IPS-11a (cell line): ENCODE measurements around the gene SRC.

Experiments used
- H3K4me3 ChIP-seq: one replicate; pipeline ENCODE4 v1.5.1; 2013; ENCODE audit warnings: low read depth, low read length, control low read depth

Gene SRC

GRCh38 chr20:37380864-37381579, 35.1 kb downstream of the SRC start:
- no peak overlapping the region for H3K4me3 ChIP-seq

GRCh38 chr20:37381621-37382471, 35.9 kb downstream of the SRC start:
- no peak overlapping the region for H3K4me3 ChIP-seq

GRCh38 chr20:37382482-37383120, 36.7 kb downstream of the SRC start:
- no peak overlapping the region for H3K4me3 ChIP-seq

- no peak overlapping the region for H3K4me3 ChIP-seq
Observed at GRCh38 chr20:37383229-37383989, 37.5 kb downstream of the SRC start.

GRCh38 chr20:37384683-37385174, 38.8 kb downstream of the SRC start:
- no peak overlapping the region for H3K4me3 ChIP-seq

GRCh38 chr20:37385176-37385575, 39.2 kb downstream of the SRC start:
- H3K4me3 ChIP-seq, result no peak overlapping the region

GRCh38 chr20:37385659-37386504, 39.9 kb downstream of the SRC start:
- H3K4me3 ChIP-seq, result no peak overlapping the region

- H3K4me3 ChIP-seq, result no peak overlapping the region
Observed at GRCh38 chr20:37386505-37387251, 40.7 kb downstream of the SRC start.

- no peak overlapping the region for H3K4me3 ChIP-seq
Observed at GRCh38 chr20:37387519-37388269, 41.8 kb downstream of the SRC start.

GRCh38 chr20:37388831-37389230, 42.9 kb downstream of the SRC start:
- H3K4me3 ChIP-seq, result no peak overlapping the region

- no peak overlapping the region for H3K4me3 ChIP-seq
Observed at GRCh38 chr20:37389241-37389747, 43.4 kb downstream of the SRC start.

GRCh38 chr20:37389844-37390275, 43.9 kb downstream of the SRC start:
- no peak overlapping the region for H3K4me3 ChIP-seq

- H3K4me3 ChIP-seq, result no peak overlapping the region
Observed at GRCh38 chr20:37390503-37390890, 44.6 kb downstream of the SRC start.

GRCh38 chr20:37390891-37391525, 45.1 kb downstream of the SRC start:
- no peak overlapping the region for H3K4me3 ChIP-seq

GRCh38 chr20:37392441-37393195, 46.7 kb downstream of the SRC start:
- H3K4me3 ChIP-seq, result no peak overlapping the region

- H3K4me3 ChIP-seq, result no peak overlapping the region
Observed at GRCh38 chr20:37393196-37393862, 47.4 kb downstream of the SRC start.
